Measurements from ENCODE around the gene LTO1. TPM values are rescaled to one million over a fixed set of nuclear protein-coding genes. Genes with fewer than 3 reads are reported as not detected.

LTO1 gene
- total RNA-seq, 1 donor from 2014 or later: 20.0 TPM

DNA sequence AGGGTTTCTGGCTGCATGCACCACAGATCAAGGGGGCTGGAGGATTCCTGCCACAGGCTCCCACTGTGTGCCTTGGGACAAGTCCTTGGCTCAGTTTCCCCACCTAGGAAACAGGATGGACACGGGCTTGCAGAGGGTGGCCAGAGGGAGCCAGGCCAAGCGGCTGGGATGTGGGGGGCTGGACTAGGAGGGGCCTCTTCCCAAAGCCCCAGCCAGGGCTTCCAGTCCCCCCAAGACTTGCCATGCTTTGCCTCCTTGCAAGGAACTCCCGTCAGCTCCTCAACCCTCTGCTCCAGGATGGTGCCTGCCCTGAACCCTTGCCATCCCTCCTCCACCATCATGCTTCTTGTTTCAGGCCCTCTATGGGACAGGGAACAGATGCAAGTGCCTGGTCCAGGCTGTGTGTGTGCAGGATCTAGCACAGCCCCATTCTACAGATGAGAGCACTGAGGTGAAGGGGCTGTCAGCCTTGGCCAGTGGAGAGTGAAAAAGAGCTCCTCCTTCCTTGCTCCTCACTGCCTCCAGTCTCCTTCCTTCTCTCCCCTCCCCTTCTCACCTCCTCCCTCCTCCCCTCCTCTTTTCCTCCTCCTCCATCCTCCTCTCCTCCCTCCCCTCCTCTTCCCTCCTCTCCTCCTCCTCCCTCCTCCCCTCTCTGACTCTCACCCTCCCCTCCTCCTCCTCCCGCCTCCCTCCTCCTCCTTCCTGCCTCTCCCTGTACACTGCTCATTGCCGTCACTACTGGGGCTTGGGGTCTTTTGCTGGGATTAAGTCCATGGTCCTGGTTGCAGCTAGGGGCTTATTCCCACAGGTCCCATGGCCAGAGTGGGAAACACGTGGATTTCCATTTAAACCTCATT lies 42.0 kb upstream of the LTO1 start:
- no peak for FAIRE-seq
- no peak overlapping the region for H3K27ac Mint-ChIP-seq (ENCODE audit: unreplicated experiment)

DNA sequence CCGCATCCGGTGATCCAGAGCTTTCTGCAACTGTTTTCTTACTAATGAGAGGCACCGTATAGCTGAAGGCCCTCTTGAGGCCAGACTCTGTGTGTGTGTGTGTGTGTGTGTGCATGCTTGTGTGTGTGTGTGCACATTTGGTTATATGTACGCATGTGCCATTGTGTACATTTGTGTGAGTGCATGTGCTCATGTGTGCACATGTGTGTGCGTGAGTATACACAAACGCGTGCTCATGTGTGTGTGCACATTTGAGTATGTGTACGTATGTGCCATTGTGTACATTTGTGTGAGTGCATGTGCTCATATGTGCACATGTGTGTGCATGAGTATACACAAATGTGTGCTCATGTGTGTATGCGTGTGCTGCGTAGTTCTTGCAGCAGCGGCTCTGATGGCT lies 40.9 kb upstream of the LTO1 start:
- no peak for FAIRE-seq
- H3K4me3 Mint-ChIP-seq (ENCODE audit: unreplicated experiment): no peak overlapping the region
- H3K27me3 Mint-ChIP-seq (ENCODE audit: low read depth, unreplicated experiment): peaks cover 50% of the 10 kb centered on the region

More for the DNA sequence above, 42.0 kb upstream of the LTO1 start:
- no peaks in the 10 kb centered on the region for H3K9me3 Mint-ChIP-seq (ENCODE audit: unreplicated experiment)
- H3K27ac ChIP-seq (ENCODE audit: low read depth, low read length): no peak overlapping the region
- H3K27me3 ChIP-seq (ENCODE audit: insufficient read depth, low read length): peaks cover 38% of the 10 kb centered on the region
- H3K9ac ChIP-seq (ENCODE audit: low read length): no peak overlapping the region
- H3K4me2 ChIP-seq (ENCODE audit: low read length): no peak overlapping the region
- H3K4me3 Mint-ChIP-seq (ENCODE audit: unreplicated experiment): no peak overlapping the region
- H3K4me1 ChIP-seq (ENCODE audit: insufficient read depth, low read length): no peaks in the 10 kb centered on the region
- H4K20me1 ChIP-seq (ENCODE audit: insufficient read depth, low read length): no peaks in the 10 kb centered on the region
- no peaks in the 10 kb centered on the region for H3K79me2 ChIP-seq (ENCODE audit: insufficient read depth, low read length)
- no peaks in the 10 kb centered on the region for H3K36me3 Mint-ChIP-seq (ENCODE audit: low read depth, unreplicated experiment)
- TF ChIP-seq EZH2 (IDR thresholded peaks at IDR 0.05; ENCODE audit: insufficient read depth, low read length): no peak
- TF ChIP-seq, protein P1, sequence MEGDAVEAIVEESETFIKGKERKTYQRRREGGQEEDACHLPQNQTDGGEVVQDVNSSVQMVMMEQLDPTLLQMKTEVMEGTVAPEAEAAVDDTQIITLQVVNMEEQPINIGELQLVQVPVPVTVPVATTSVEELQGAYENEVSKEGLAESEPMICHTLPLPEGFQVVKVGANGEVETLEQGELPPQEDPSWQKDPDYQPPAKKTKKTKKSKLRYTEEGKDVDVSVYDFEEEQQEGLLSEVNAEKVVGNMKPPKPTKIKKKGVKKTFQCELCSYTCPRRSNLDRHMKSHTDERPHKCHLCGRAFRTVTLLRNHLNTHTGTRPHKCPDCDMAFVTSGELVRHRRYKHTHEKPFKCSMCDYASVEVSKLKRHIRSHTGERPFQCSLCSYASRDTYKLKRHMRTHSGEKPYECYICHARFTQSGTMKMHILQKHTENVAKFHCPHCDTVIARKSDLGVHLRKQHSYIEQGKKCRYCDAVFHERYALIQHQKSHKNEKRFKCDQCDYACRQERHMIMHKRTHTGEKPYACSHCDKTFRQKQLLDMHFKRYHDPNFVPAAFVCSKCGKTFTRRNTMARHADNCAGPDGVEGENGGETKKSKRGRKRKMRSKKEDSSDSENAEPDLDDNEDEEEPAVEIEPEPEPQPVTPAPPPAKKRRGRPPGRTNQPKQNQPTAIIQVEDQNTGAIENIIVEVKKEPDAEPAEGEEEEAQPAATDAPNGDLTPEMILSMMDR (IDR thresholded peaks at IDR 0.05; ENCODE audit: insufficient read depth, low read depth, low read length): no peak
- H3K4me1 Mint-ChIP-seq (ENCODE audit: low read depth, unreplicated experiment): no peaks in the 10 kb centered on the region
- no peak for DNase-seq (ENCODE audit: low read depth)
- H2AFZ ChIP-seq (ENCODE audit: low read depth, low read length): no peak overlapping the region
- H3K36me3 ChIP-seq (ENCODE audit: insufficient read depth, low read length): no peaks in the 10 kb centered on the region
- H3K27me3 Mint-ChIP-seq (ENCODE audit: low read depth, unreplicated experiment): peaks cover 52% of the 10 kb centered on the region
- H3K9me3 ChIP-seq (ENCODE audit: insufficient read depth, low read depth, low read length): no peaks in the 10 kb centered on the region
- no peak overlapping the region for H3K4me3 ChIP-seq (ENCODE audit: insufficient read depth, low read depth, low read length)

More for the DNA sequence above, 40.9 kb upstream of the LTO1 start:
- TF ChIP-seq EZH2 (IDR thresholded peaks at IDR 0.05; ENCODE audit: insufficient read depth, low read length): no peak
- TF ChIP-seq, protein P1 (IDR thresholded peaks at IDR 0.05; ENCODE audit: insufficient read depth, low read depth, low read length): no peak
- H3K4me1 ChIP-seq (ENCODE audit: insufficient read depth, low read length): no peaks in the 10 kb centered on the region
- H3K9me3 Mint-ChIP-seq (ENCODE audit: unreplicated experiment): no peaks in the 10 kb centered on the region
- H4K20me1 ChIP-seq (ENCODE audit: insufficient read depth, low read length): no peaks in the 10 kb centered on the region
- no peaks in the 10 kb centered on the region for H3K36me3 Mint-ChIP-seq (ENCODE audit: low read depth, unreplicated experiment)
- no peaks in the 10 kb centered on the region for H3K79me2 ChIP-seq (ENCODE audit: insufficient read depth, low read length)
- H3K36me3 ChIP-seq (ENCODE audit: insufficient read depth, low read length): no peaks in the 10 kb centered on the region
- no peaks in the 10 kb centered on the region for H3K4me1 Mint-ChIP-seq (ENCODE audit: low read depth, unreplicated experiment)
- H3K9ac ChIP-seq (ENCODE audit: low read length): no peak overlapping the region
- DNase-seq (ENCODE audit: low read depth): no peak
- no peak overlapping the region for H3K27ac ChIP-seq (ENCODE audit: low read depth, low read length)
- H3K4me3 ChIP-seq (ENCODE audit: insufficient read depth, low read depth, low read length): no peak overlapping the region
- no peak overlapping the region for H3K4me2 ChIP-seq (ENCODE audit: low read length)
- no peak overlapping the region for H2AFZ ChIP-seq (ENCODE audit: low read depth, low read length)
- peaks cover 33% of the 10 kb centered on the region for H3K27me3 ChIP-seq (ENCODE audit: insufficient read depth, low read length)
- H3K9me3 ChIP-seq (ENCODE audit: insufficient read depth, low read depth, low read length): no peaks in the 10 kb centered on the region
- H3K27ac Mint-ChIP-seq (ENCODE audit: unreplicated experiment): no peak overlapping the region
